Urinary bladder (tissue), 4 donors: ENCODE measurements around the gene LARP4B. TPM values are rescaled to one million over a fixed set of nuclear protein-coding genes. Genes with fewer than 3 reads are reported as not detected.

Experiments used
- DNase-seq: peaks from one replicate; pipeline ENCODE4 v3.0.0-alpha.2; 2015; ENCODE audit errors: extremely low spot score
- H3K27ac ChIP-seq: one replicate; pipeline ENCODE4 v1.5.1; 2013; ENCODE audit warnings: low read depth, mild to moderate bottlenecking, moderate library complexity
- H3K36me3 ChIP-seq: one replicate; pipeline ENCODE4 v1.6.1; 2013; ENCODE audit warnings: mild to moderate bottlenecking, moderate library complexity; ENCODE audit not compliant: insufficient read depth
- H3K4me1 ChIP-seq: one replicate; pipeline ENCODE4 v1.6.1; 2013; ENCODE audit warnings: mild to moderate bottlenecking, moderate library complexity; ENCODE audit not compliant: insufficient read depth
- H3K4me3 ChIP-seq: one replicate; pipeline ENCODE4 v1.5.1; 2013; ENCODE audit warnings: low read depth, low read length
- WGBS: extraction: QIAGEN DNeasy Blood & Tissue Kit; methylation state at CpG from one replicate; pipeline ENCODE4 v1.1.7; 2013; 5-methylcytosine and 5-hydroxymethylcytosine counted together
- polyA plus RNA-seq: library from polyadenylated mRNA; stranded (reverse); fragments of 200-250 nt; gene quantifications from one replicate; pipeline ENCODE4 v1.2.3, GENCODE V29; 2013
- total RNA-seq: library from RNA; depleted of rRNA; stranded (reverse); fragments of >200 nt; gene quantifications from one replicate; pipeline ENCODE4 v1.2.3, GENCODE V29; 2014
- donor health status: healthy with polysubstance abuse.
- donor health status: healthy.

Gene LARP4B
- total and polyA plus RNA-seq, 2 donors = 19.1 to 28.4 TPM

DNA sequence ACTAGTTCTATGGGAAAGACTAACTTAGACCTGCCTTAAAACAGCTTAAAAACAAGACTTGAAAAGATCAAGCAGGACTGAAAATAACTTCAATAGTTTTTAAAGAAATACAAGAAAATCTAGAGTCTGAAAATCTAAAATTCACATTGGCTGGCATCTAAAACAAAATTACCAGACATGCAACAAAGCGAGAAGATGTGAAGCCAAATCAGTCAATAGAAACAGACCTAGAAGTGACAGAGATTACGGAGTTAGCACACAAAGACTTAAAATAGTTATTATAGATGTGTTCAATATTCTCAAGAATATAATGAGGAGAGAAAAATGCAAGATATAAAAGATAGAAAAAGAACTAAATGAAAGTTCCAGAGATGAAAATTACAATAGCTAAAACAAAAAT, 163.7 kb downstream of the LARP4B start:
- DNase-seq = no peak
- WGBS = 96% methylated on average over 2 of the region's 2 CpGs
- H3K4me3 ChIP-seq = no peak overlapping the region
- H3K4me1 ChIP-seq = no peaks in the 10 kb centered on the region
- H3K27ac ChIP-seq = no peak overlapping the region
- H3K36me3 ChIP-seq = no peaks in the 10 kb centered on the region

DNA sequence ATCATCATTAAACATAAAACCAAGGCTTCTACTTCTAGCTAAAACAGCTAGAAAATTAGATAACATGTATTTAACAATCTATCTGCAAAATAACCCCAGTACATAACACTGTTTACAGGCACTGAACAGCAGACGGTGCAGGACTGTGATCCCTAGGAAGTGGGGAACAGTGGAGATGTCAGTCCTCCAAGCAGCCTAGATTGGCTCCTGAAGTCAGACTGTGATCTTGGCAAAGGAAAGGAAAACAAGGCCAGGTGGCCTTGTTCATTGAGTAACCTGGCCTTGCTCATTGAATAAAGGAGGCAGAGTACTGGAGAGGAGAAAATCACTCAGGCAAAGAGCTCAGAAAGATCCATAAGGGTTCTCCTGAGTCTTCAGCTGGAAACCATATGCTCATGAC, 164.3 kb downstream of the LARP4B start:
- no peak overlapping the region for H3K4me3 ChIP-seq
- DNase-seq = no peak
- no peak overlapping the region for H3K27ac ChIP-seq

DNA sequence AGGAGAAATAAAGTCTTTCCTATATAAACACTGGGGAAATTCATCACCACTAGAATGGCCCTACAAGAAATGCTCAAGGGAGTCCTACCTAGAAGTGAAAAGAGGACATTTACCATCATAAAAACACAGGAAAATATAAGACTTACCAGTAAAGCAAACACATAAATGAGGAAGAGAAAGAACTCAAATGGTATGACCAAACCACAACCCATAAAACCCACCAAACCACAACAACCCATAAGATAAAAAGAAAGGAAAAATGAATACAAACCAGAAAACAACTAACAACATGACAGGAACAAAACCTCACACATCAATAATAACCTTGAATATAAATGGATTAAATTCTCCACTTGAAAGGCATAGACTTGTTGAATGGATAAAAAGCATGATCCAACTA, 170.1 kb downstream of the LARP4B start:
- H3K27ac ChIP-seq = no peak overlapping the region
- DNase-seq = no peak
- no peaks in the 10 kb centered on the region for H3K36me3 ChIP-seq
- H3K4me3 ChIP-seq = no peak overlapping the region
- H3K4me1 ChIP-seq = no peaks in the 10 kb centered on the region

More for the DNA sequence above, 164.3 kb downstream of the LARP4B start:
- 83% methylated on average over 1 of the region's 1 CpG for WGBS
- Histone ChIP-seq H3K4me1 (no peaks in the 10 kb centered on the region), H3K36me3 (no peaks in the 10 kb centered on the region)

DNA sequence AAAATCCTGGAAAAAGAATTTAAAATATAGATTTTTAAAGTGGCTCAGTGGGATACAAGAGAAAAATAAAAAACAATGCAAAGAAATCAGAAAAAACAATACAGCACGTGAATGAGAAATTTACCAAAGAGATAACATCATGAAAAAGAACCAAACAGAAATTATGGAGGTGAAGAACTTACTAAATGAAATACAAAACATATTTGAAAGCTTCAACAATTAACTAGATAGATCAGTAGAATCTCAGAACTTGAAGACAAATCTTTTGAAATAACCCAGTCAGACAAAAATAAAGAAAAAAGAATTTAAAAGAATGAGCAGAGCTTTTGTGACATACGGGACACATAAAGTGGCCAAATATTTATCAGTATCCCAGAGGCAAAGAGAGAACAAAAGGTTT, 170.9 kb downstream of the LARP4B start:
- Histone ChIP-seq H3K4me3 (no peak overlapping the region), H3K27ac (no peak overlapping the region), H3K4me1 (no peaks in the 10 kb centered on the region), H3K36me3 (no peaks in the 10 kb centered on the region)
- 84% methylated on average over 2 of the region's 2 CpGs for WGBS
- no peak for DNase-seq

DNA sequence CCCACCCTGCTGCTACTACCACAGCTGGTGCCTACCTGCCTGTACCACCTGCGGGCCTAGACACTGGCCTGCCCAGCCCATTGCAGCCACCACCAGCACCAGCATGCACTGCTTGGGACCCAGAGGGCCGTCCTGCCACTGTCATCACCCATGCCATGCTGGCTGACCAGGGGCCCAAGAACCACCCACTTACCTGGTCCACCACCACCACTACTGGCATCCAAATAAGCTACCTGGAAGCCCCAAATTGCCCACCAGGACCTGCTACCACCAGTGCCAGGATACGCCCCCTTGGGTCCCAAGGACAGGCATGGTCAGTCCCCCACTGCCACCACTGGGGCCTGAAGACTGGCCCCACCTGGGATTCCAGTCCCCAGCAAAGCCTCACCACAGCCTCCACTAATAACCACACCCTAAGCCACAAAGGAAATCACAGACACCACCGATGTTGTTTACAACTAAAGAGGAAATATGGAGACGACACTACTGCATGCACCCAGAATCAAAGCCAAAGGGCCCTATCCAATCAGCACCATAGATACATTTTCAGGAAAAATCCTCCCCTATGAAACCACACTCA, 171.5 kb downstream of the LARP4B start:
- Histone ChIP-seq H3K36me3 (no peaks in the 10 kb centered on the region), H3K27ac (no peak overlapping the region), H3K4me1 (no peaks in the 10 kb centered on the region), H3K4me3 (no peak overlapping the region)
- 64% methylated on average over 5 of the region's 5 CpGs for WGBS
- no peak for DNase-seq

Other genes starting within 250 kb of the LARP4B start
- 24.3 TPM for gene DIP2C, start 242.0 kb downstream of the LARP4B start, total RNA-seq
- gene DIP2C, start 242.0 kb downstream of the LARP4B start, polyA plus RNA-seq = 21.0 TPM
- 28.4 TPM for gene GTPBP4, start 56.7 kb upstream of the LARP4B start, total RNA-seq
- gene GTPBP4, start 56.7 kb upstream of the LARP4B start, polyA plus RNA-seq = 27.4 TPM
- gene IDI2, start 94.2 kb upstream of the LARP4B start, total RNA-seq = not detected
- not detected for gene IDI2, start 94.2 kb upstream of the LARP4B start, polyA plus RNA-seq
- 86.0 TPM for gene IDI1, start 117.4 kb upstream of the LARP4B start, total RNA-seq
- 31.4 TPM for gene IDI1, start 117.4 kb upstream of the LARP4B start, polyA plus RNA-seq
- 12.2 TPM for gene WDR37, start 124.7 kb upstream of the LARP4B start, total RNA-seq
- gene WDR37, start 124.7 kb upstream of the LARP4B start, polyA plus RNA-seq = 8.9 TPM